ENCODE data around the gene OLFM2.

GRCh38 chr19:9883764-9884163, 52.6 kb downstream of the OLFM2 start:
- TF ChIP-seq YY1 (IDR thresholded peaks at IDR 0.05; ENCODE audit: low read depth) (no peak), TAF1 (IDR thresholded peaks at IDR 0.05; ENCODE audit: low read depth) (no peak), EP300 (IDR thresholded peaks at IDR 0.05; ENCODE audit: borderline replicate concordance) (no peak), ZBTB7A (IDR thresholded peaks at IDR 0.05; ENCODE audit: low read depth) (no peak), RAD21 (IDR thresholded peaks at IDR 0.05; ENCODE audit: low read depth) (no peak), CEBPB (IDR thresholded peaks at IDR 0.05) (no peak), EGR1 (IDR thresholded peaks at IDR 0.05) (no peak), CREB1 (IDR thresholded peaks at IDR 0.05; ENCODE audit: low read depth) (no peak)
- TF ChIP-seq, protein P1, sequence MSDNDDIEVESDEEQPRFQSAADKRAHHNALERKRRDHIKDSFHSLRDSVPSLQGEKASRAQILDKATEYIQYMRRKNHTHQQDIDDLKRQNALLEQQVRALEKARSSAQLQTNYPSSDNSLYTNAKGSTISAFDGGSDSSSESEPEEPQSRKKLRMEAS (IDR thresholded peaks at IDR 0.05), result no peak

Measured in Ishikawa (cell line).